ENCODE measurements around the gene TXNDC11. TPM values are rescaled to one million over a fixed set of nuclear protein-coding genes. Genes with fewer than 3 reads are reported as not detected.

TXNDC11 gene
- total RNA-seq, 4 donors from 2014 or later, result 69.3 to 89.4 (median 76.9) TPM

GRCh38 chr16:11691235-11691634 lies 51.4 kb downstream of the TXNDC11 start:
- Histone ChIP-seq H3K27me3 (no peaks in the 10 kb centered on the region), H3K4me1 (peaks cover 0 to 15% (median 2%) of the 10 kb centered on the region in 4 donors), H3K27ac (no peak overlapping the region), H3K4me3 (no peak overlapping the region), H3K36me3 (peaks cover 0 to 72% (median 4%) of the 10 kb centered on the region in 3 donors), H3K9me3 (no peaks in the 10 kb centered on the region)
- TF ChIP-seq CTCF (IDR thresholded peaks at IDR 0.05) (no peak), POLR2A (IDR thresholded peaks at IDR 0.05) (no peak)
- DNase-seq, result no peak

- no peaks in the 10 kb centered on the region for H3K9me3 ChIP-seq
- peaks cover 0 to 15% (median 2%) of the 10 kb centered on the region in 4 donors for H3K4me1 ChIP-seq
- peak overlapping the region in 1 of 4 donors; percentile 48 for H3K27ac ChIP-seq
- peak in 2 of 3 donors; percentile 63 for DNase-seq
- no peak for TF ChIP-seq CTCF (IDR thresholded peaks at IDR 0.05)
- TF ChIP-seq POLR2A (IDR thresholded peaks at IDR 0.05), result no peak
- no peak overlapping the region for H3K4me3 ChIP-seq
- H3K36me3 ChIP-seq, result peaks cover 0 to 72% (median 4%) of the 10 kb centered on the region in 3 donors
- no peaks in the 10 kb centered on the region for H3K27me3 ChIP-seq
Measured at GRCh38 chr16:11689031-11689840, 53.4 kb downstream of the TXNDC11 start.

- Histone ChIP-seq H3K27ac (peak overlapping the region in 1 of 4 donors; percentile 48), H3K36me3 (peaks cover 0 to 78% (median 4%) of the 10 kb centered on the region in 3 donors), H3K4me1 (peaks cover 0 to 15% (median 2%) of the 10 kb centered on the region in 4 donors), H3K9me3 (no peaks in the 10 kb centered on the region), H3K4me3 (no peak overlapping the region), H3K27me3 (no peaks in the 10 kb centered on the region)
- TF ChIP-seq CTCF (IDR thresholded peaks at IDR 0.05) (no peak), POLR2A (IDR thresholded peaks at IDR 0.05) (no peak)
- no peak for DNase-seq
Measured at GRCh38 chr16:11688520-11688886, 54.2 kb downstream of the TXNDC11 start.

GRCh38 chr16:11687601-11688519 lies 54.8 kb downstream of the TXNDC11 start:
- Histone ChIP-seq H3K4me1 (peaks cover 0 to 20% (median 4%) of the 10 kb centered on the region in 4 donors), H3K36me3 (peaks cover 0 to 80% (median 4%) of the 10 kb centered on the region in 3 donors), H3K27ac (peak overlapping the region in 1 of 4 donors; percentile 48), H3K27me3 (no peaks in the 10 kb centered on the region), H3K9me3 (no peaks in the 10 kb centered on the region), H3K4me3 (no peak overlapping the region)
- no peak for TF ChIP-seq CTCF (IDR thresholded peaks at IDR 0.05)
- TF ChIP-seq POLR2A (IDR thresholded peaks at IDR 0.05), result no peak
- DNase-seq, result no peak

GRCh38 chr16:11686713-11687380 lies 55.8 kb downstream of the TXNDC11 start:
- H3K36me3 ChIP-seq, result peaks cover 0 to 71% (median 4%) of the 10 kb centered on the region in 3 donors
- no peak for DNase-seq
- H3K4me1 ChIP-seq, result peaks cover 0 to 24% (median 9%) of the 10 kb centered on the region in 4 donors
- no peak overlapping the region for H3K27ac ChIP-seq
- no peaks in the 10 kb centered on the region for H3K27me3 ChIP-seq
- H3K9me3 ChIP-seq, result no peaks in the 10 kb centered on the region
- H3K4me3 ChIP-seq, result no peak overlapping the region
- TF ChIP-seq POLR2A (IDR thresholded peaks at IDR 0.05) (no peak), CTCF (IDR thresholded peaks at IDR 0.05) (no peak)
